ENCODE data around the gene SORCS1.

SORCS1 gene

DNA sequence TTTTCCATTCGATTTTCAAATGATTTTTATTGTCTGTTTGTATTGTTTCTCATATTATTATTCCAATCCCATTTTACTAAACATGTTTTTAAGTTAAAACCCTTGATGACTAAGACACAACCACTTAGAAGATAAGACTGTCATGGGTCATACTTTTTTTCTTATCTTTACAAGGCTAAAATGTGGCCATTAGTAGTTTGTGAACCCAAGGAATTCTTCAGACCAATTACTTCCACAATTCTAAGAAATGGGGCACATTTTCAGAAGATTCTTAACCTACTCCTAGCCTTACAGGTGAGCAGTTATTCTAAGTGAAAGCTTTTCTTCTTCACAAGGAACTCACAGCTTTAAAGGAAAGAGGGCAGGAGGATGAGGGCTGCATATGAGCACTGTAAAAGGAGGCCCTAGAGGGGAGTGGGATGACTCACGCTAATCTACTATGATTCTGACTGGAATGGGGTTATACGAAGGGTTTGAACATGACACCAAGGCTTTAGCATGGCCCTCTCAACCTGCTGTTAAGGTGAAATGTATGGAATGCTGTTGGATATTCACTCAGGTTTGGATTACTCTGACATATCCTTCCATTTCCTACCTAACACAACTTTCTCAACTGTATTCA, 81.0 kb downstream of the SORCS1 start:
- H3K9me3 Mint-ChIP-seq = peaks cover 3% of the 10 kb centered on the region
- H3K36me3 Mint-ChIP-seq (ENCODE audit: low read depth) = no peaks in the 10 kb centered on the region
- H3K4me3 Mint-ChIP-seq = no peak overlapping the region
- H3K27ac Mint-ChIP-seq = no peak overlapping the region
- H3K4me1 Mint-ChIP-seq (ENCODE audit: low read depth) = no peaks in the 10 kb centered on the region
- H3K27me3 Mint-ChIP-seq = no peaks in the 10 kb centered on the region

DNA sequence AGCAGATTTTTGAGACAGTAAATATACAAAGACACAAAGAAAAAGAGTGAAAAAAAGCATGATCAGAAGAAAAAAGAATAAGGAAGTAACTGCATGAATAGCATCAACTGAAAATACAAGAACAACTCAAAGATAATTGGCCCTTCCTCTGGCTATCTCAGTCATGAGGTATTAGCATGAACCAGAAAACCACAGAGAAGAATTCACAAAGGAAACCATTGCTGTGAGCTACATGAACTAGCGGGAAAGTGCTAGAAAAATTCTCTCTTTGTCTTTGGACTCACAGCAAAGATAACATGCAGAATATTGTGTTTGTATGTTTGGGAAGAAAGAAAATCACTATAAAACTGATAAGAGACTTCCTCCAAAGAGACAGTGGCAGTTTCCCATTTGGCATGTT, 82.9 kb downstream of the SORCS1 start:
- no peaks in the 10 kb centered on the region for H3K27me3 Mint-ChIP-seq
- no peak overlapping the region for H3K4me3 Mint-ChIP-seq
- H3K4me1 Mint-ChIP-seq (ENCODE audit: low read depth) = no peaks in the 10 kb centered on the region
- H3K36me3 Mint-ChIP-seq (ENCODE audit: low read depth) = no peaks in the 10 kb centered on the region
- no peaks in the 10 kb centered on the region for H3K9me3 Mint-ChIP-seq
- H3K27ac Mint-ChIP-seq = no peak overlapping the region

DNA sequence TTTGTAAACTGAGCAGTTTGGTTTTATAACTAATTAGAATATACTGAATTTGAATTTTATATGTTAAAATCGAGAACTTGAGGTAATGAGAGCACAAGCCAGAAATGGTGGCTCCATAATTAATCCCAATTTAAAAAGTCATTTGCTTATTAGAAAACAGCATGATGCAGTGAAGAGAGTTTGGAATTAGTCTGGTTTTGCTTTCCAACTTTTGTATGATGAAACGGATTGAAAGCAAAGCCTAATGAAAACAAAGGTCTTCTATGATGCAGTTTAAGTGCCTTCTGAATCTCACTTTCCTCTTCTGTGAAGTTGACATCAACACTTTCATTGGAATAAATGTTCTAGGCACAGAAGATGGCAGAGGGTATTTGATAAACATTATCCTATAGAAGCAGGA, 89.4 kb downstream of the SORCS1 start:
- no peaks in the 10 kb centered on the region for H3K4me1 Mint-ChIP-seq (ENCODE audit: low read depth)
- no peak overlapping the region for H3K27ac Mint-ChIP-seq
- peaks cover 4% of the 10 kb centered on the region for H3K9me3 Mint-ChIP-seq
- H3K36me3 Mint-ChIP-seq (ENCODE audit: low read depth) = no peaks in the 10 kb centered on the region
- no peaks in the 10 kb centered on the region for H3K27me3 Mint-ChIP-seq
- H3K4me3 Mint-ChIP-seq = no peak overlapping the region

DNA sequence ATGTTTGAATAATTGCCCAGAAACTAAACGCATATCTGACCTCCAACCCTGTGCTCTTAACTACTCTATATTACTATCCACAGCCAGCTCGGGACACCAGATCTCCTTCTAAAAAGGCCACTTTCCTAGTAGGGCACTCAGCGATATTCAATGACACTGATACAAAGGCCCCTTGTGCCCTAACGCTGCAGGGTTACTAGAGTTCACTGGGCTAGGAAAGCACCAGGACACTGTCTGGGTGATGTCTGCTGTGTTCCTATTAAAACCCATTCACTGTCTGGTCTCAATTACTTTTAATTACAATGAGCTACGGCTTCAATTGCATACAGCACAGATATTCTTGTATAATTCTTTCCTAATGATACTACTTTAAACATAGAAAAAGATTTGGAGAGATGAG, 91.7 kb downstream of the SORCS1 start:
- Mint-ChIP-seq H3K4me3 (no peak overlapping the region), H3K36me3 (ENCODE audit: low read depth) (no peaks in the 10 kb centered on the region), H3K9me3 (peaks cover 4% of the 10 kb centered on the region), H3K27me3 (no peaks in the 10 kb centered on the region), H3K4me1 (ENCODE audit: low read depth) (no peaks in the 10 kb centered on the region), H3K27ac (no peak overlapping the region)

DNA sequence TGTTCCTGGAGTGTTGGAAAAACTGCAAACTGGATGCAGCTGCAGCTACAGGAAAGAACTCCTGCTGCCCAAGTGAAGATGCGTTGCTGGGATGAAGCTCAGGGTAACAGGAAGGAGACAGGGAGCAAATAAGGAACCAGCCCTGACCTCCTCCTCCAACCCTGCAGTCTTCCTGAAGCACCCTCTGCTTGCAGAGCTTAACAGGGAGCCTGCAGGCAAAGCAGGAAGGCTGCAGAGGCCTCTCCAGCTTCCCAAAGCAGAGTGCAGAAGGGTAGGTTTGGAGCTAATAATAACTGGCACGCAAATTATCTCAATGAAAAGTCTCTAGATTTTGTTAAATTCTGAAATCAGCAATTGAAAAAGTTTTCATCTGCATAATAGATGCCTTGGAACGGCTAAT, 92.5 kb downstream of the SORCS1 start:
- Mint-ChIP-seq H3K4me3 (no peak overlapping the region), H3K27ac (no peak overlapping the region), H3K4me1 (ENCODE audit: low read depth) (no peaks in the 10 kb centered on the region), H3K9me3 (peaks cover 4% of the 10 kb centered on the region), H3K27me3 (no peaks in the 10 kb centered on the region), H3K36me3 (ENCODE audit: low read depth) (no peaks in the 10 kb centered on the region)

DNA sequence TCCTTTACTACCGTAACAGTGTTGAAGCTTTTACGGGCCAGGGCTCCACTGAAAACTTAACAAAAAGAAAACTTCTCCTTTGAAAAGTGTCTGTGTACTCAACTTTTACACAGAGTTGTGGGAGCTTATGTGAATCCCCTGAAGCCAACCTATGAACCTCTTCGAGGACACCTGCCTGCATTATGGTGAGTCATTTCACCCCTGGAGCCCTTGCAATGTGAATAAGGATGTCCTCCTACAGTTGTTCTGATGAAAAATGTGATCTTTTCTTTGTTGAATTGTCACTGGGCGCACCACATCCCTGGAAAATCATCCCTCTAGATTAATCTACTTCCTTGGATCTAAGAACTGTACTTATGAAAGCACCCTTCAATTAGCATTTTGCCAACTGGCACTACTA, 93.2 kb downstream of the SORCS1 start:
- Mint-ChIP-seq H3K27me3 (no peaks in the 10 kb centered on the region), H3K36me3 (ENCODE audit: low read depth) (no peaks in the 10 kb centered on the region), H3K27ac (no peak overlapping the region), H3K4me3 (no peak overlapping the region), H3K4me1 (ENCODE audit: low read depth) (no peaks in the 10 kb centered on the region), H3K9me3 (peaks cover 4% of the 10 kb centered on the region)

DNA sequence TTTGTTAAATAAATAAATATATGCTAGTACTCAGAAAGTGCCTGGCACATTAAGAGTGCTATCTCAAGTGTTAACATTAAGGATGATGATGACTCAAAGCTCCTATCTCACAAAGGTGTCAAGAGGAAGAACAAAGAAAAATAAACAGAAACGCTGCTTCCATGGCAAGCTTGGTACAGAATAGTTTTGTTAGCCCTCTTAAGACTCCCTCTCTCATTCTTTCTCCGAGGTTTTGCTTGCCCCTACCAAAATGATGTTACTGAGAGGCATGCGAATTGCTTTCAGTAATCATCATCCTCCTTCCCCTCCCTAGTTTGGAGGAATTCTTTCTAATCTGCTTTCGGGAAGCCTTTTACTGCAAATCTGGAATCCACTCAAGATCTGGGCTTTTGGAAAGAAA, 96.7 kb downstream of the SORCS1 start:
- no peak overlapping the region for H3K4me3 Mint-ChIP-seq
- H3K36me3 Mint-ChIP-seq (ENCODE audit: low read depth) = no peaks in the 10 kb centered on the region
- H3K27ac Mint-ChIP-seq = no peak overlapping the region
- H3K9me3 Mint-ChIP-seq = peaks cover 7% of the 10 kb centered on the region
- no peaks in the 10 kb centered on the region for H3K27me3 Mint-ChIP-seq
- no peaks in the 10 kb centered on the region for H3K4me1 Mint-ChIP-seq (ENCODE audit: low read depth)

DNA sequence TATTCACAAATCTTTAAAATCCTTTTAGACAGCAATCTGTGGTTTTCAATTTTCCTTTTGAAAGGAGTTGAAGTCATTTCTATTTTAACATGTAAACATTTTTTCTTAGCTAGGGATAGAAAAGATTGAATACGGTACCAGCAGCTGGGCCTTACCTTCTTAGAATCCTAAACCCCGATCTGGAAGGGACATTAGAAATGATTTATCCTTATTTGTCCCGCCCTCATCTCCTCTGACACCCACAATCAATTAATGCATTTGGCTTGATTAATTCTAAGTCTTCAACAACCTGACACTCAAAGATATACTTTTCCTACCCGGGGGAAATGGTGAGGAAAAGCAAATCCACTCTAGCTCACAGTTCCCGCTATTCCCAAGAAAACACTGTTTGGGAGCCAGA, 100.4 kb downstream of the SORCS1 start:
- H3K9me3 Mint-ChIP-seq = peaks cover 4% of the 10 kb centered on the region
- H3K27ac Mint-ChIP-seq = no peak overlapping the region
- H3K36me3 Mint-ChIP-seq (ENCODE audit: low read depth) = no peaks in the 10 kb centered on the region
- H3K4me3 Mint-ChIP-seq = no peak overlapping the region
- no peaks in the 10 kb centered on the region for H3K27me3 Mint-ChIP-seq
- no peaks in the 10 kb centered on the region for H3K4me1 Mint-ChIP-seq (ENCODE audit: low read depth)

DNA sequence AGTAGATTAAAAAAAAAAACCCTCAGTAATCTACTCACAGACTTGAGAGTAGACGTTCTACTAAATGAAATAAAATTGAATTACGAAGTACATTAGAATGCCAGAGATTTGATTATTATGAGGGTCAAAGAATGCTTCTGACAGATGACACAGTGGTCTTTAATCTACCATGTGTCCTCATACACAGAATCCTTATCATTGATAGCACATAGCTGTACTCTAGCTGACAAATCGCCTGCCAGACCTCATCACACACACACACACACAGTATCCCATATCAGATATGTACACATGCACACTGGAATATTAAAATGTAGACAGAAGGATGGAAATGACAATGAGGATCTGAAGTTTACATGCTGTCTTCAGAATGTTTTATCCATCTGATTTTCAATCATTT, 104.6 kb downstream of the SORCS1 start:
- no peak overlapping the region for H3K4me3 Mint-ChIP-seq
- H3K4me1 Mint-ChIP-seq (ENCODE audit: low read depth) = no peaks in the 10 kb centered on the region
- peaks cover 8% of the 10 kb centered on the region for H3K9me3 Mint-ChIP-seq
- H3K27ac Mint-ChIP-seq = no peak overlapping the region
- peaks cover 3% of the 10 kb centered on the region for H3K27me3 Mint-ChIP-seq
- H3K36me3 Mint-ChIP-seq (ENCODE audit: low read depth) = no peaks in the 10 kb centered on the region

DNA sequence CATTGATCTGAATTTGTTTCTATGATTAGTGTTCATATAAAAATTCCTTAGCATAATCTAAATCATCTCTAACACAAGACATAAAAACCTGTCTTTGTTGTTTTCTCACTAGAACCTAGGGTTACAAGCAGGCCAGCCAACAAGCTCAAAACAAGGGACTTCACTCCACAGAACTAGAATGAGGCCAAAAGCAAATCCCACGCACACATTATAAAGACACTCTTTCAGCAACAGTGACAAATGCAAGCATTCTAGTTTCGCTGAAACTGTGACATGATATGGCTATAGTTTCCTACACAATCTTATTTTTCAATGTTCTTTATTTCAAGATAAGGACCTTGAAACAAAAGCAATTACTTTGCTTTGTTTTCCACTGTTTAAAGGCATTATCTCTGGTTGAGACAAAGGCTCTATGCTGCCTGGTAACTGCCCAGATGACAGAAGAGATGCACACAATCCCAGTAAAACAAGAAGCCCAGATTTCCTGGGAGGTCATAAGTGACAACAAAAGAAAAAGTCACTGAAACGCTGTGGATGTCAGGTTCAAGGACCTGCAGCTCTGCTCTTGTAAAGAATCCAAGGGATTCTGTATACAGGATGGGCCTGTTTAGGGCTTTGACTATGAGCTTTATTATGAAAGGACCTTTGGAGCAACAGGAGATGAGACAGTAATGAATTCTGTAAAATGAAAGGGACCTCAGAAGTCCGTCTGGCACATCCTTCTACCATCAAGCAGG, 105.3 kb downstream of the SORCS1 start:
- Mint-ChIP-seq H3K36me3 (ENCODE audit: low read depth) (no peaks in the 10 kb centered on the region), H3K27me3 (peaks cover 3% of the 10 kb centered on the region), H3K4me3 (no peak overlapping the region), H3K4me1 (ENCODE audit: low read depth) (no peaks in the 10 kb centered on the region), H3K9me3 (peaks cover 4% of the 10 kb centered on the region), H3K27ac (no peak overlapping the region)

DNA sequence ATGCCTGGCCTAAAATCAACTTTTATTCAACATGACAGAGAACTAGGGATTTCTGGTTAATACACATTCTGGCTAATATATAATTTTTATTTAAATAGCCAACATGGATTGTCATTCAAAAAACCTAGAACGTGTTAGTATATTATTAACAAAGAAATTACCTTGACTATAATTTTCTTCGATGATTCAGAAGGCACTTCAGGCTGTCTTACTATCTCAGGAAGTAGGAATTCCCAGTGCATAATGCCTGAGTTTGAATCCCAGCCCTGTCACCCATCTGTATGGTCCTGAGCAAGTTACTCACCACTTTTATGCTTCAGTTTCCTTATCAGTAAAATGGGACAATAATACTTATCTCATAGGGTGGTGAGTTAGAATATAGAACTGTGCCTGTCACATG, 106.2 kb downstream of the SORCS1 start:
- peaks cover 3% of the 10 kb centered on the region for H3K27me3 Mint-ChIP-seq
- H3K4me1 Mint-ChIP-seq (ENCODE audit: low read depth) = no peaks in the 10 kb centered on the region
- H3K4me3 Mint-ChIP-seq = no peak overlapping the region
- peaks cover 4% of the 10 kb centered on the region for H3K9me3 Mint-ChIP-seq
- H3K36me3 Mint-ChIP-seq (ENCODE audit: low read depth) = no peaks in the 10 kb centered on the region
- H3K27ac Mint-ChIP-seq = no peak overlapping the region

DNA sequence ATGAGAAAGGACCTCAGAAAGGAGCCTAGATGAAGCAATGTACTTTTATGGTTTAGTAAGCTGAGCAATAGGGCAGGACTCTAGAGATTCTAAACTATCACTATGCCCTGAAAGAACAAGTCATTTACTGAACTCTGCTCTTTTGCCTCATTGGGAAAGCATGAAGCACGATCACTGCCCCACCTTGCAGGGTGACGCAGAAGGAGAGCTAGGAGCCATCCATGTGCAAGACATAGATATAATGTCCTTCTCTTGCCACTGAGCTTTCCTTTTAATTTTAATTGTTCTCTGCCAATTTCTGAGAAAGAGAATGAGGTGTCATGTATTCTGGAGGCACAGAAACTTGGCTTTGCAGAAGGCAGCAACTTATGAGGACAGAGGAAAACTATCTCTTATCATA, 108.3 kb downstream of the SORCS1 start:
- H3K27me3 Mint-ChIP-seq = peaks cover 3% of the 10 kb centered on the region
- no peaks in the 10 kb centered on the region for H3K4me1 Mint-ChIP-seq (ENCODE audit: low read depth)
- no peaks in the 10 kb centered on the region for H3K36me3 Mint-ChIP-seq (ENCODE audit: low read depth)
- no peak overlapping the region for H3K27ac Mint-ChIP-seq
- H3K9me3 Mint-ChIP-seq = peaks cover 4% of the 10 kb centered on the region
- H3K4me3 Mint-ChIP-seq = no peak overlapping the region

DNA sequence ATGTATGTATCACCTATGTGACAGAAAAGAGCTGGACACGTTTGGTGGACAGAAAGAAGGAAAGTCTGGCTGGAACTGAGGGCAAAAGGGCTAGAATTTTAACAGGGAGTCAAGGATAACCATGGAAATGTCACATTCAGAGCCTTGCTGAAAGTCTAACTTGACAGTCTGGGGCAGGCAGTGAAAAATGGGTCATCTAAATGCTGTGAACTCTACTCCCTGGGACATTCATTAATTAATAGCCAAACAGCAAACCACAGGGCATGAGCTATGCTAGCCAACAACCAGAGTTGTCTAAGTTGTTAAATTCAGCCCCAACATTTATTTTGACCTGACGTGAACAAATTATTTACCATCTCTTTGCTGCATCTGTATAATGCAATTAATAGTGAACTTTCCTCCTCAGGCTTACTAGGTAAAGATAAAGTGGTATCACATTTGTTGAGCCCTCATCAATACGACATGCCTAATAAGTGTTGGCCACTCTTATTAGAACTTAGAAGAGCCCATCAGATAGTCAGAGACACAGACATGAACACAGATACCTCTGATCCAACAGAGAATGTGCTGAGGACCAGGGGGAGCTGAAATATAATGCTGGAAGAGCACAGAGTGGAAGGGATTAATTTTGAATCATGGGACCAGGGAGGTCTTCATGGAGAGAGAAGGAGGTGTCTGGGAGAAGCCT, 109.9 kb downstream of the SORCS1 start:
- Mint-ChIP-seq H3K9me3 (peaks cover 4% of the 10 kb centered on the region), H3K27ac (no peak overlapping the region), H3K27me3 (peaks cover 3% of the 10 kb centered on the region), H3K36me3 (ENCODE audit: low read depth) (no peaks in the 10 kb centered on the region), H3K4me1 (ENCODE audit: low read depth) (no peaks in the 10 kb centered on the region), H3K4me3 (no peak overlapping the region)

DNA sequence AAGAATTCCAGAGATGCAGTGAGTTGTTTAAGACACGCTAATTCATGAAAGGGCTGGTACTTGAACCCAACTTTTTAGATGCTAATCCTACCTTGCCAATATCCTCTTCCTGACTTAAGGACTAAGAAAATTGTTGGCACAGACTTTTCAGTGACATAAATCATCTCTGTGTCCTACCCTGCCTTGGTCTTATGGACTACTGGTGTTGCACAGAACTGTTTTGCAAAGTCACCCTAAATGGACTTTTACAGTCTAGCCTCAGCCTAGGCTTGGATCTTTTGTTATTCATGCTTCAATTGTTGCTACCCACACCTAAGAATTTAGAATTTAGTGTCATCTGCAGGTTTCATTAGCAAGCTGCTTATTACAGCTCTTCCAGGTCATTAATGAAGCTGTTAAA, 112.7 kb downstream of the SORCS1 start:
- Mint-ChIP-seq H3K9me3 (peaks cover 5% of the 10 kb centered on the region), H3K27me3 (no peaks in the 10 kb centered on the region), H3K4me1 (ENCODE audit: low read depth) (no peaks in the 10 kb centered on the region), H3K4me3 (no peak overlapping the region), H3K36me3 (ENCODE audit: low read depth) (no peaks in the 10 kb centered on the region), H3K27ac (no peak overlapping the region)

DNA sequence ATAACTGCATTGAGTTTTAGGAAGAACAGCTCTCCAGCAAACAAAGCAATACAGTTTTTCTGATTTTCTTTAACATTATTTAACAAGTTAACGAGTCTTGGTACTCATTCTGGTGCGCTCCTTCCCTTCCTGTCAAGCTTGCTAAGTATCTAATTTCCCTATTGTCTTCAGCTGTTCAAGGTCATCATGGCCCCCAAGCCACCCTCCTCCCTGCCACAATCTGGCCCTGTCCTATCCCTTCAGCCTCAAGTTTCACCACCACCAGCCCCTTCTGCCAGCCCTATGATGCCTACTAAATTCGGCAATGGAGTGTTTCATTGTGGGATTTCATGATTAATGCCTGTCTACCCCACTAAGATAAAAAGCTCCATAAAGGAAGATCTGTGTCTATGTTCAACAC, 121.0 kb downstream of the SORCS1 start:
- Mint-ChIP-seq H3K4me3 (no peak overlapping the region), H3K27ac (no peak overlapping the region), H3K36me3 (ENCODE audit: low read depth) (no peaks in the 10 kb centered on the region), H3K27me3 (no peaks in the 10 kb centered on the region), H3K4me1 (ENCODE audit: low read depth) (no peaks in the 10 kb centered on the region), H3K9me3 (peaks cover 5% of the 10 kb centered on the region)
